HepG2 (cell line): Measurements from ENCODE around the gene CACNG5. TPM values are rescaled to one million over a fixed set of nuclear protein-coding genes. Genes with fewer than 3 reads are reported as not detected.

ENCODE experiments used
- ATAC-seq: fragments of 200-7000 bp; cut with Tn5 transposase; 3 replicates; pipeline ENCODE4 v1.9.1; 2020; ENCODE audit warnings: mild to moderate bottlenecking, moderate library complexity
- BruUV-seq: library from RNA; stranded (reverse); fragments of 400-500 nt; replicated peaks from 2 replicates; lab custom pipeline; 2021; lab: Mats Ljungman, UMichigan
- CTCF ChIA-PET: fragments of 300-600 bp; formaldehyde crosslinking; extraction: SDS; loops from one replicate; lab custom pipeline; 2021; ENCODE audit warnings: low total read pairs, inconsistent platforms, low intra/inter-chr PET ratio; lab: Yijun Ruan, JAX
- POLR2A ChIA-PET: fragments of 350-600 bp; sonication (Branson Sonifier 250); formaldehyde crosslinking; loops from one replicate; lab custom pipeline; 2020; ENCODE audit warnings: antibody characterized with exemption, inconsistent platforms; lab: Yijun Ruan, JAX
- DNase-seq: peaks from one replicate; pipeline ENCODE4 v3.0.0-alpha.2; 2015; ENCODE audit warnings: low spot score
- FAIRE-seq: peaks from 3 replicates; lab custom pipeline; 2011; peaks lifted over from hg19 to GRCh38; lab: Jason Lieb, UNC
- H2AFZ ChIP-seq: one replicate; pipeline ENCODE4 v1.6.1; 2011; ENCODE audit warnings: low read length, inconsistent platforms
- H3K27ac ChIP-seq: fragments of 300-600 bp; 3 replicates; pipeline ENCODE4 v1.8.0; 2011; ENCODE audit warnings: mixed run types, mild to moderate bottlenecking, mixed read lengths, low read length, inconsistent platforms; ENCODE audit not compliant: insufficient read depth; ENCODE audit errors: extremely low read length
- H3K27me3 ChIP-seq, 2 experiments: fragments of 200-600 bp in 1 of 2; 2 replicates in 1 of 2; 3 replicates in 1 of 2; pipeline versions ENCODE4 v1.6.0 to v1.8.0; 2011; ENCODE audit warnings: low read length in 2 of 2, mild to moderate bottlenecking in 2 of 2, moderate library complexity in 2 of 2, inconsistent platforms in 1 of 2; ENCODE audit not compliant: insufficient read depth in 2 of 2, control insufficient read depth in 1 of 2
- H3K36me3 ChIP-seq, 2 experiments: fragments of 200-600 bp in 1 of 2; replicated peaks in 1 of 2; 2 replicates in 1 of 2; 3 replicates in 1 of 2; pipeline versions ENCODE4 v1.5.1 to v1.8.0; 2011; ENCODE audit warnings: low read length in 2 of 2, inconsistent platforms in 1 of 2; ENCODE audit not compliant: insufficient read depth in 2 of 2, control insufficient read depth in 1 of 2
- H3K4me1 ChIP-seq: 2 replicates; pipeline ENCODE4 v1.5.1; 2012; ENCODE audit warnings: low read length, inconsistent platforms; ENCODE audit not compliant: insufficient read depth
- H3K4me2 ChIP-seq: 2 replicates; pipeline ENCODE4 v1.6.0; 2011; ENCODE audit warnings: low read depth, low read length, inconsistent platforms
- H3K4me3 ChIP-seq, 3 experiments: fragments of 200-600 bp in 1 of 3; sonication (generic), shearing (Covaris generic) in 1 of 3; replicated peaks in 1 of 3; 2 replicates each; pipeline ENCODE4 v1.5.1; 2011 to 2016; ENCODE audit warnings: low read length in 3 of 3, inconsistent platforms in 2 of 3, low read depth in 2 of 3, mild to moderate bottlenecking in 2 of 3, control low read depth in 1 of 3, mixed read lengths in 1 of 3; ENCODE audit not compliant: insufficient read depth in 1 of 3
- H3K79me2 ChIP-seq: one replicate; pipeline ENCODE4 v1.6.1; 2011; ENCODE audit warnings: low read length, inconsistent platforms; ENCODE audit not compliant: insufficient read depth
- H3K9ac ChIP-seq: 2 replicates; pipeline ENCODE4 v1.6.0; 2011; ENCODE audit warnings: mild to moderate bottlenecking, low read depth, low read length, inconsistent platforms; ENCODE audit not compliant: insufficient read depth
- H3K9me3 ChIP-seq: 2 replicates; pipeline ENCODE4 v1.5.1; 2012; ENCODE audit warnings: mild to moderate bottlenecking, low read length
- H4K20me1 ChIP-seq: 2 replicates; pipeline ENCODE4 v1.6.0; 2011; ENCODE audit warnings: inconsistent platforms, mild to moderate bottlenecking, low read length, moderate library complexity; ENCODE audit not compliant: insufficient read depth
- CREB1 ChIP-seq, 2 experiments: fragments of 450-650 bp in 1 of 2; IDR thresholded peaks; 2 replicates each; pipeline ENCODE4 v1.6.1; 2016 to 2017; ENCODE audit warnings: control low read depth in 1 of 2, mild to moderate bottlenecking in 1 of 2, missing compliant biosample characterization in 1 of 2, missing genetic modification characterization in 1 of 2
- E2F2 ChIP-seq: sonication (generic); formaldehyde crosslinking; IDR thresholded peaks from 2 replicates; pipeline ENCODE4 v1.4.0; 2020; ENCODE audit warnings: missing genetic modification reagents, borderline replicate concordance
- FOXO1 ChIP-seq: sonication (generic); formaldehyde crosslinking; IDR thresholded peaks from 2 replicates; pipeline ENCODE4 v1.4.0; 2020; ENCODE audit warnings: missing genetic modification reagents
- HOXA9 ChIP-seq: sonication (generic); formaldehyde crosslinking; IDR thresholded peaks from 2 replicates; pipeline ENCODE4 v1.8.1; 2022; ENCODE audit warnings: missing genetic modification reagents, mild to moderate bottlenecking, moderate library complexity, borderline replicate concordance
- KDM2A ChIP-seq: sonication (generic); formaldehyde crosslinking; IDR thresholded peaks from 2 replicates; pipeline ENCODE4 v1.4.0; 2020; ENCODE audit warnings: low read depth, missing genetic modification reagents, borderline replicate concordance
- KMT2A ChIP-seq: sonication (generic); formaldehyde crosslinking; IDR thresholded peaks from 2 replicates; pipeline ENCODE4 v1.4.0; 2020; ENCODE audit warnings: missing genetic modification reagents
- MAFK ChIP-seq, 2 experiments: IDR thresholded peaks in 1 of 2; conservative IDR thresholded peaks in 1 of 2; 2 replicates each; pipeline ENCODE4 v1.6.1; 2011; ENCODE audit warnings: improper control_type of control experiment in 2 of 2, low read length in 2 of 2
- MED1 ChIP-seq: sonication (generic); formaldehyde crosslinking; IDR thresholded peaks from 2 replicates; pipeline ENCODE4 v1.4.0; 2020; ENCODE audit warnings: missing genetic modification reagents
- NAIF1 ChIP-seq: sonication (generic); formaldehyde crosslinking; IDR thresholded peaks from 2 replicates; pipeline ENCODE4 v1.5.0; 2020; ENCODE audit warnings: mild to moderate bottlenecking, missing genetic modification reagents, borderline replicate concordance
- NCOA1 ChIP-seq: sonication (generic); formaldehyde crosslinking; IDR thresholded peaks from 2 replicates; pipeline ENCODE4 v1.9.0; 2021; ENCODE audit warnings: missing genetic modification reagents
- NFE2 ChIP-seq: sonication (generic); formaldehyde crosslinking; IDR thresholded peaks from 2 replicates; pipeline ENCODE4 v1.4.0; 2020; ENCODE audit warnings: missing genetic modification reagents
- NFE2L2 ChIP-seq: fragments of 150-350 bp; IDR thresholded peaks from 2 replicates; pipeline ENCODE4 v1.6.1; 2014; ENCODE audit warnings: low read length
- PBX2 ChIP-seq: IDR thresholded peaks from 2 replicates; pipeline ENCODE4 v1.6.1; 2016; ENCODE audit warnings: control low read depth
- PPARG ChIP-seq: conservative IDR thresholded peaks from 2 replicates; pipeline ENCODE4 v1.6.1; 2016; ENCODE audit warnings: missing biosample characterization, missing genetic modification reagents
- U2AF1 ChIP-seq: fragments of 200-400 bp; formaldehyde crosslinking; optimal IDR thresholded peaks from 2 replicates; pipeline ENCODE3; 2017; ENCODE audit warnings: mild to moderate bottlenecking, low read depth, low read length
- ZNF225 ChIP-seq: sonication (generic); formaldehyde crosslinking; IDR thresholded peaks from 2 replicates; pipeline ENCODE4 v1.4.0; 2020; ENCODE audit warnings: mild to moderate bottlenecking, missing genetic modification reagents
- ZNF296 ChIP-seq: sonication (generic); formaldehyde crosslinking; conservative IDR thresholded peaks from 2 replicates; pipeline ENCODE4 v1.5.0; 2020; ENCODE audit warnings: mild to moderate bottlenecking, missing genetic modification reagents
- ZNF354B ChIP-seq: sonication (generic); formaldehyde crosslinking; IDR thresholded peaks from 2 replicates; pipeline ENCODE4 v1.8.0; 2022; ENCODE audit warnings: mild to moderate bottlenecking, missing genetic modification reagents
- ZNF550 ChIP-seq: sonication (generic); formaldehyde crosslinking; IDR thresholded peaks from 2 replicates; pipeline ENCODE4 v1.4.0; 2020; ENCODE audit warnings: mild to moderate bottlenecking, missing genetic modification reagents, borderline replicate concordance
- ZNF724P ChIP-seq: sonication (generic); formaldehyde crosslinking; IDR thresholded peaks from 2 replicates; pipeline ENCODE4 v1.8.0; 2022; ENCODE audit warnings: missing genetic modification reagents, borderline replicate concordance
- ZNF790 ChIP-seq: sonication (generic); formaldehyde crosslinking; IDR thresholded peaks from 2 replicates; pipeline ENCODE4 v1.8.0; 2022; ENCODE audit warnings: missing genetic modification reagents, mild to moderate bottlenecking, borderline replicate concordance
- ZNF83 ChIP-seq: sonication (generic); formaldehyde crosslinking; IDR thresholded peaks from 2 replicates; pipeline ENCODE4 v1.4.0; 2020; ENCODE audit warnings: missing genetic modification reagents, mild to moderate bottlenecking, borderline replicate concordance
- WGBS: methylation state at CpG from one replicate; pipeline ENCODE4 v1.1.6; 2017; ENCODE audit warnings: low lambda C conversion rate; 5-methylcytosine and 5-hydroxymethylcytosine counted together
- in situ Hi-C: cut with HindIII; loops from 2 replicates; pipeline ENCODE4 v1.10.0; 2017; ENCODE audit warnings: low pct_unique_long_range_greater_than_20kb; ENCODE audit not compliant: extremely low pct_ligation_motif_present
- intact Hi-C: fragments of 100-400 bp; cut with micrococcal nuclease; formaldehyde crosslinking; loops from one replicate; pipeline ENCODE4 v1.10.0; 2022; ENCODE audit not compliant: unreplicated experiment
- polyA plus RNA-seq, 8 experiments: library from polyadenylated mRNA; depleted of rRNA in 3 of 8; stranded (reverse) in 7 of 8; unstranded in 1 of 8; fragments of >200 nt; fragmentation: Illumina TruSeq in 4 of 8; extraction: Trizol in 4 of 8; gene quantifications; 2 replicates each; pipeline versions ENCODE4 v1.2.1 to v1.2.3, GENCODE V29; 2011 to 2016; ENCODE audit warnings: low read depth in 4 of 8, missing spikeins in 1 of 8, mixed read lengths in 1 of 8; ENCODE audit not compliant: insufficient read depth in 1 of 8
- total RNA-seq, 5 experiments: library from RNA; depleted of rRNA; stranded (reverse); fragments of >200 nt; fragmentation: Illumina TruSeq; extraction: Trizol; gene quantifications; 2 replicates each; pipeline ENCODE4 v1.2.3, GENCODE V29; 2016; ENCODE audit warnings: low read depth in 1 of 5
- TF ChIP-seq, protein P1 (sequence below): sonication (generic); formaldehyde crosslinking; IDR thresholded peaks from 2 replicates; pipeline ENCODE4 v1.4.0; 2020; ENCODE audit warnings: mild to moderate bottlenecking, missing genetic modification reagents

Gene CACNG5
- total and polyA plus RNA-seq, 2 of the 13 experiments (the other 11 are each of a cell fraction or from before 2014, with no cell fraction given) = not detected

DNA sequence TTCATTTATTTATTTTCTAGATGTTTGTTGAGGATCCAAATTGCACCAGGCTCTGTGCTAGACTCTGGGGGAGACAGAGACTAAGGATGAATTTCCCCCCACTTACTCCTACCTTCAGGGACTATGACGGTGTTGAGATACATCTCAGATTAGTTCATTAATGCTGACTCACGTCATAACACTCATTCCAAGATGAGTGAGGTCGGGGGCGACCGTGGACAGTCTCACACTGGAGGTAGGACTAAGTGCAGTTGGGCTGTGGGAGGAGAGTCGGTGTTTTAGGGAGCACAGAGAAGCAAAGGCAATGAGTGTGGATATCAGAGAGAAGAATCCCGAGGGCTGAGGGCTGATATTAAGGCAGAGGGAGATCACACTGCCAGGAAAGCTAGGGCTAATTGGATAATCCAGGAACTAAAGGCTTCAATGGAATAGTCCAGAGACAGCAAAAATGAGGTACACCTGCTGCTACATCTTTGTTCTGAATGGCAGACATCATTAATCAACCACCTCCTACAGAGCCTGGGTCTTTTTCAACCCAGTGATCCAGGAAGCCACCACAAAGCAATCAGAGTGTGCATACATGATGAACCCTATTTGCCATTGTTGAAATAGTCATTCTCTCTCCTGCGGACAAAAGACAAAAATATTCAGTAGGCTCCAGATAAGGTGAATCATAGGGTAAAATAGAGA is 91.0 kb downstream of the CACNG5 start:
- TF ChIP-seq NCOA1 (CRISPR knock-in tag) (no peak), ZNF225 (CRISPR knock-in tag) (no peak), NAIF1 (no peak), NFE2L2 (peak; percentile 49; the same call in 1 of the 2 replicates), KMT2A (CRISPR knock-in tag) (no peak), KDM2A (CRISPR knock-in tag) (no peak), U2AF1 (no peak), MED1 (CRISPR knock-in tag) (no peak), ZNF724P (CRISPR knock-in tag) (no peak), ZNF83 (CRISPR knock-in tag) (no peak), PBX2 (CRISPR knock-in tag) (no peak), PPARG (CRISPR knock-in tag) (no peak), ZNF550 (CRISPR knock-in tag) (no peak), MAFK (conservative IDR thresholded peaks at IDR 0.05 in 1 of 2, IDR thresholded peaks at IDR 0.05 in 1 of 2; ENCODE audit: low read length in 2 of 2) (peak; percentile 68 to 69), NFE2 (CRISPR knock-in tag) (no peak), CREB1 (IDR thresholded peaks at IDR 0.05) (peak; percentile 39; the same call in 1 of the 2 replicates), CREB1 (CRISPR knock-in tag; IDR thresholded peaks at IDR 0.05) (no peak), ZNF354B (CRISPR knock-in tag) (no peak), ZNF790 (CRISPR knock-in tag) (no peak), ZNF296 (no peak), HOXA9 (CRISPR knock-in tag) (no peak), E2F2 (no peak), FOXO1 (no peak)
- TF ChIP-seq, protein P1, sequence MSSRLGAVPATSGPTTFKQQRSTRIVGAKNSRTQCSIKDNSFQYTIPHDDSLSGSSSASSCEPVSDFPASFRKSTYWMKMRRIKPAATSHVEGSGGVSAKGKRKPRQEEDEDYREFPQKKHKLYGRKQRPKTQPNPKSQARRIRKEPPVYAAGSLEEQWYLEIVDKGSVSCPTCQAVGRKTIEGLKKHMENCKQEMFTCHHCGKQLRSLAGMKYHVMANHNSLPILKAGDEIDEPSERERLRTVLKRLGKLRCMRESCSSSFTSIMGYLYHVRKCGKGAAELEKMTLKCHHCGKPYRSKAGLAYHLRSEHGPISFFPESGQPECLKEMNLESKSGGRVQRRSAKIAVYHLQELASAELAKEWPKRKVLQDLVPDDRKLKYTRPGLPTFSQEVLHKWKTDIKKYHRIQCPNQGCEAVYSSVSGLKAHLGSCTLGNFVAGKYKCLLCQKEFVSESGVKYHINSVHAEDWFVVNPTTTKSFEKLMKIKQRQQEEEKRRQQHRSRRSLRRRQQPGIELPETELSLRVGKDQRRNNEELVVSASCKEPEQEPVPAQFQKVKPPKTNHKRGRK (CRISPR knock-in tag) = no peak
- BruUV-seq = no TSS peak
- H3K27ac ChIP-seq = no peak overlapping the region
- H3K9me3 ChIP-seq = no peaks in the 10 kb centered on the region
- ChIA-PET CTCF (no interaction called here), POLR2A (no interaction called here)
- no peaks in the 10 kb centered on the region for H3K79me2 ChIP-seq
- peaks cover 0 to 15% of the 10 kb centered on the region in 2 experiments; a peak in 3 of 5 replicates for H3K27me3 ChIP-seq
- H3K36me3 ChIP-seq = no peaks in the 10 kb centered on the region
- DNase-seq (no peak), ATAC-seq (no peak), FAIRE-seq (no peak)
- in situ Hi-C loops (no loop called here), intact Hi-C loops (no loop called here)
- WGBS = 39% methylated on average over 8 of the region's 8 CpGs
- no peaks in the 10 kb centered on the region for H4K20me1 ChIP-seq
- no peak overlapping the region for H3K9ac ChIP-seq
- peaks cover 15% of the 10 kb centered on the region for H3K4me1 ChIP-seq
- H2AFZ ChIP-seq = no peak overlapping the region
- H3K4me3 ChIP-seq = no peak overlapping the region
- H3K4me2 ChIP-seq = no peak overlapping the region
